ENCODE measurements around the gene HHLA2. TPM values are rescaled to one million over a fixed set of nuclear protein-coding genes. Genes with fewer than 3 reads are reported as not detected.

The HHLA2 gene
- total RNA-seq, 2 experiments from 2014 or later = 0.86 to 1.6 TPM

GRCh38 chr3:108416111-108416869, 119.9 kb downstream of the HHLA2 start:
- peaks cover 5% of the 10 kb centered on the region for H3K27me3 Mint-ChIP-seq
- H3K36me3 Mint-ChIP-seq = no peaks in the 10 kb centered on the region
- intact Hi-C loops (cut with micrococcal nuclease) = loop anchor here (1.0 to 5.0 kb wide), 3 partner anchors 28 to 329 kb away; no protein-coding TSS in a partner anchor
- no peak overlapping the region for H3K27ac Mint-ChIP-seq
- ChIA-PET POLR2A (no interaction called here), CTCF (no interaction called here)
- no peak for DNase-seq
- H3K9me3 Mint-ChIP-seq = no peaks in the 10 kb centered on the region
- H3K4me1 Mint-ChIP-seq (ENCODE audit: low read depth) = peaks cover 12% of the 10 kb centered on the region
- no peak overlapping the region for H3K4me3 Mint-ChIP-seq

GRCh38 chr3:108420926-108421325, 124.6 kb downstream of the HHLA2 start:
- Mint-ChIP-seq H3K4me3 (no peak overlapping the region), H3K27ac (no peak overlapping the region), H3K36me3 (no peaks in the 10 kb centered on the region), H3K27me3 (no peaks in the 10 kb centered on the region), H3K9me3 (no peaks in the 10 kb centered on the region), H3K4me1 (ENCODE audit: low read depth) (peaks cover 10% of the 10 kb centered on the region)
- POLR2A ChIA-PET = no interaction called here
- DNase-seq = peak; percentile 27
- intact Hi-C loops (cut with micrococcal nuclease) = no loop called here
- CTCF ChIA-PET = interaction anchor here (1.0 kb wide), 1 partner anchor 57 kb away, joined by 4 read pairs; no protein-coding TSS in a partner anchor

Other genes starting within 250 kb of the HHLA2 start
- 100 to 1,000 TPM; 122 to 124 TPM for gene CD47, start 205.5 kb upstream of the HHLA2 start, total RNA-seq
- 10 to 100 TPM; 29.4 to 29.6 TPM for gene IFT57, start 74.1 kb upstream of the HHLA2 start, total RNA-seq
- under 1 TPM; 0.12 to 0.17 TPM for gene MYH15, start 214.0 kb downstream of the HHLA2 start, total RNA-seq